SK-N-SH (cell line): Measurements from ENCODE around the gene PEF1. TPM values are rescaled to one million over a fixed set of nuclear protein-coding genes. Genes with fewer than 3 reads are reported as not detected.
A peak's percentile ranks its signal among the peaks of the same experiment; 100 is the strongest.

Experiments
- CTCF ChIA-PET: fragments of 300-600, 350-600 bp; formaldehyde crosslinking; extraction: SDS; loops from one replicate; lab custom pipeline; 2021; lab: Yijun Ruan, JAX
- POLR2A ChIA-PET: fragments of 350-600 bp; sonication (Branson Sonifier 250); formaldehyde crosslinking; extraction: SDS; loops from one replicate; lab custom pipeline; 2020; ENCODE audit warnings: antibody characterized with exemption, inconsistent platforms; lab: Yijun Ruan, JAX
- DNase-seq: peaks from one replicate; pipeline ENCODE4 v3.0.0; 2012
- H2AFZ ChIP-seq: fragments of 200-600 bp; sonication (generic); 2 replicates; pipeline ENCODE4 v1.8.1; 2016; ENCODE audit warnings: antibody characterized with exemption, mild to moderate bottlenecking, low read depth
- H3F3A ChIP-seq: fragments of 200-600 bp; sonication (generic); replicated peaks from 2 replicates; pipeline ENCODE3; 2016; ENCODE audit warnings: antibody characterized with exemption, mild to moderate bottlenecking; ENCODE audit not compliant: insufficient read depth
- H3K27ac ChIP-seq, 2 experiments: fragments of 200-500 bp in 1 of 2; fragments of 200-600 bp in 1 of 2; sonication (Bioruptor generic) in 1 of 2; sonication (generic), shearing (Covaris generic) in 1 of 2; 2 replicates each; pipeline versions ENCODE4 v1.5.1 to v1.6.1; 2014 to 2016; ENCODE audit warnings: low read depth in 2 of 2, inconsistent platforms in 1 of 2, low read length in 1 of 2, mild to moderate bottlenecking in 1 of 2, mixed read lengths in 1 of 2
- H3K27me3 ChIP-seq: fragments of 200-600 bp; sonication (generic), shearing (Covaris generic); 2 replicates; pipeline ENCODE4 v1.6.1; 2016; ENCODE audit warnings: mixed run types; ENCODE audit not compliant: insufficient read depth
- H3K36me3 ChIP-seq, 2 experiments: fragments of 200-500 bp in 1 of 2; fragments of 200-600 bp in 1 of 2; sonication (Bioruptor generic) in 1 of 2; sonication (generic) in 1 of 2; replicated peaks in 1 of 2; 2 replicates each; pipeline versions ENCODE3 to v1.5.1; 2014 to 2016; ENCODE audit warnings: low read length in 1 of 2, mild to moderate bottlenecking in 1 of 2; ENCODE audit not compliant: insufficient read depth in 2 of 2, control insufficient read depth in 1 of 2
- H3K4me1 ChIP-seq, 2 experiments: fragments of 200-500 bp in 1 of 2; fragments of 200-600 bp in 1 of 2; sonication (Bioruptor generic) in 1 of 2; sonication (generic), shearing (Covaris generic) in 1 of 2; 2 replicates each; pipeline versions ENCODE4 v1.5.1 to v1.6.1; 2014 to 2016; ENCODE audit warnings: low read depth in 1 of 2, low read length in 1 of 2, mixed run types in 1 of 2; ENCODE audit not compliant: insufficient read depth in 2 of 2, control insufficient read depth in 1 of 2
- H3K4me2 ChIP-seq: fragments of 200-600 bp; sonication (generic), shearing (Covaris generic); 2 replicates; pipeline ENCODE4 v1.6.1; 2017; ENCODE audit warnings: mixed run types
- H3K4me3 ChIP-seq, 2 experiments: fragments of 200-500 bp in 1 of 2; fragments of 200-600 bp in 1 of 2; sonication (Bioruptor generic) in 1 of 2; sonication (generic), shearing (Covaris generic) in 1 of 2; 2 replicates each; pipeline versions ENCODE4 v1.5.1 to v1.8.1; 2014 to 2016; ENCODE audit warnings: low read depth in 2 of 2, inconsistent platforms in 1 of 2, low read length in 1 of 2, mild to moderate bottlenecking in 1 of 2, mixed read lengths in 1 of 2, moderate library complexity in 1 of 2
- H3K79me2 ChIP-seq: fragments of 200-600 bp; sonication (generic); 2 replicates; pipeline ENCODE4 v1.8.1; 2017; ENCODE audit warnings: mild to moderate bottlenecking; ENCODE audit not compliant: insufficient read depth
- H3K9ac ChIP-seq: fragments of 200-600 bp; sonication (generic); 2 replicates; pipeline ENCODE4 v1.6.1; 2017; ENCODE audit warnings: mixed run types
- H3K9me2 ChIP-seq: fragments of 200-600 bp; sonication (generic); 2 replicates; pipeline ENCODE4 v1.6.1; 2017; ENCODE audit warnings: mixed run types
- H3K9me3 ChIP-seq: fragments of 200-600 bp; sonication (generic); 2 replicates; pipeline ENCODE4 v1.6.1; 2017; ENCODE audit warnings: mixed run types, mild to moderate bottlenecking, moderate library complexity
- H4K20me1 ChIP-seq: fragments of 200-600 bp; sonication (generic); 2 replicates; pipeline ENCODE4 v1.6.1; 2017; ENCODE audit warnings: mild to moderate bottlenecking, mixed run types; ENCODE audit not compliant: insufficient read depth
- CHD2 ChIP-seq: fragments of 150-350 bp; IDR thresholded peaks from 2 replicates; pipeline ENCODE4 v1.6.1; 2018; ENCODE audit warnings: low read length; ENCODE audit not compliant: partially characterized antibody
- EP300 ChIP-seq, 2 experiments: IDR thresholded peaks; 2 replicates each; pipeline versions ENCODE4 v1.4.0 to v1.6.1; 2012; ENCODE audit warnings: borderline replicate concordance in 1 of 2, low read depth in 1 of 2, low read length in 1 of 2
- FOSL2 ChIP-seq: IDR thresholded peaks from 2 replicates; pipeline ENCODE4 v1.4.0; 2012; ENCODE audit warnings: low read depth, mild to moderate bottlenecking, moderate library complexity, borderline replicate concordance
- FOXJ3 ChIP-seq: sonication (generic); formaldehyde crosslinking; IDR thresholded peaks from 2 replicates; pipeline ENCODE4 v1.5.1; 2020; ENCODE audit warnings: mild to moderate bottlenecking, missing genetic modification reagents
- NRF1 ChIP-seq: IDR thresholded peaks from 2 replicates; pipeline ENCODE4 v1.6.1; 2012; ENCODE audit warnings: low read depth, mild to moderate bottlenecking, low read length
- POLR2AphosphoS5 ChIP-seq: IDR thresholded peaks from 2 replicates; pipeline ENCODE4 v1.6.1; 2012; ENCODE audit warnings: low read depth, low read length
- RAD21 ChIP-seq: IDR thresholded peaks from 2 replicates; pipeline ENCODE4 v1.6.1; 2012; ENCODE audit warnings: mild to moderate bottlenecking, low read length
- RFX5 ChIP-seq: IDR thresholded peaks from 2 replicates; pipeline ENCODE4 v1.6.1; 2012; ENCODE audit warnings: mild to moderate bottlenecking, improper control_type of control experiment, low read length
- RXRA ChIP-seq: IDR thresholded peaks from 2 replicates; pipeline ENCODE4 v1.4.0; 2012; ENCODE audit warnings: low read depth, mild to moderate bottlenecking, borderline replicate concordance
- SIN3A ChIP-seq: IDR thresholded peaks from 2 replicates; pipeline ENCODE4 v1.6.1; 2012; ENCODE audit warnings: low read depth, mild to moderate bottlenecking, low read length, moderate library complexity, borderline replicate concordance
- SMC3 ChIP-seq: IDR thresholded peaks from 2 replicates; pipeline ENCODE4 v1.6.1; 2012; ENCODE audit warnings: low read depth, low read length, improper control_type of control experiment
- TEAD4 ChIP-seq: IDR thresholded peaks from 2 replicates; pipeline ENCODE4 v1.4.0; 2012; ENCODE audit warnings: mild to moderate bottlenecking, borderline replicate concordance; ENCODE audit not compliant: insufficient read depth
- YY1 ChIP-seq: IDR thresholded peaks from 2 replicates; pipeline ENCODE4 v1.4.0; 2012; ENCODE audit warnings: low read depth, mild to moderate bottlenecking
- WGBS: methylation state at CpG from one replicate; pipeline ENCODE4 v1.1.6; 2017; ENCODE audit warnings: low lambda C conversion rate; 5-methylcytosine and 5-hydroxymethylcytosine counted together
- polyA plus RNA-seq, 3 experiments: library from polyadenylated mRNA; depleted of rRNA; stranded (reverse); fragments of >200 nt; gene quantifications; 2 replicates each; pipeline ENCODE4 v1.2.3, GENCODE V29; 2012

The PEF1 gene
- polyA plus RNA-seq, 1 of the 3 experiments (the other 2 are of a cell fraction): 51.9 TPM

DNA sequence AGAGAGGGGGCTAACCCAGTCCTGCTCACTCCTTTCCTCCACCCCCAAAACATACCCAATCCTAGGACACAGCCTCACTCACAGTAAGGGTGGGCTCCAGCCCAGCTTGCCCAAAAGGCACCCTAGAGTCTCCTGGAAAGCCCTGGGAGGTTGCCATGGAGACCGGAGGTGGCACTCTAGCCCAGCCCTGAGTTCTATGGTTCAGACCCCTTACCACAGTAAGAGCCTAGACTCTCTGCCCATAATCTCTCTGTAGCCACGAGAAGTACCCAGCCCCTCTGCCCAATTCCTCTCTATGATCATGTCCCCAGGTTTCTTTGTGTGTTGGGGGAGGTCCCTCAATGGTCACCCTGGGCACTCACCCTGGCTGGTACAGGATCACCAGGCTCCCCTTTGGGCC lies 44.7 kb upstream of the PEF1 start:
- WGBS: no CpG with 5 or more reads among the region's 2 CpGs
- no peak overlapping the region for H2AFZ ChIP-seq
- no peaks in the 10 kb centered on the region for H4K20me1 ChIP-seq
- H3K4me3 ChIP-seq: no peak overlapping the region
- ChIA-PET POLR2A (no interaction called here), CTCF (interaction anchor here (1.0 kb wide), 1 partner anchor 16 kb away, joined by 3 read pairs; no protein-coding TSS in a partner anchor)
- H3K27ac ChIP-seq: peak overlapping the region in 1 of 2 experiments; percentile 85; a peak in 2 of 4 replicates
- H3K27me3 ChIP-seq: no peaks in the 10 kb centered on the region
- no peak for DNase-seq
- no peak for TF ChIP-seq RXRA
- no peak for TF ChIP-seq CHD2
- H3K4me2 ChIP-seq: peak overlapping the region; percentile 76
- no peaks in the 10 kb centered on the region for H3K36me3 ChIP-seq
- H3K9me2 ChIP-seq: no peaks in the 10 kb centered on the region
- peaks cover 3% of the 10 kb centered on the region for H3F3A ChIP-seq
- H3K9ac ChIP-seq: peak overlapping the region; percentile 69; the same call in 1 of the 2 replicates
- H3K4me1 ChIP-seq: peaks cover 18 to 21% of the 10 kb centered on the region in 2 experiments; a peak in 3 of 4 replicates
- no peaks in the 10 kb centered on the region for H3K9me3 ChIP-seq
- no peaks in the 10 kb centered on the region for H3K79me2 ChIP-seq

DNA sequence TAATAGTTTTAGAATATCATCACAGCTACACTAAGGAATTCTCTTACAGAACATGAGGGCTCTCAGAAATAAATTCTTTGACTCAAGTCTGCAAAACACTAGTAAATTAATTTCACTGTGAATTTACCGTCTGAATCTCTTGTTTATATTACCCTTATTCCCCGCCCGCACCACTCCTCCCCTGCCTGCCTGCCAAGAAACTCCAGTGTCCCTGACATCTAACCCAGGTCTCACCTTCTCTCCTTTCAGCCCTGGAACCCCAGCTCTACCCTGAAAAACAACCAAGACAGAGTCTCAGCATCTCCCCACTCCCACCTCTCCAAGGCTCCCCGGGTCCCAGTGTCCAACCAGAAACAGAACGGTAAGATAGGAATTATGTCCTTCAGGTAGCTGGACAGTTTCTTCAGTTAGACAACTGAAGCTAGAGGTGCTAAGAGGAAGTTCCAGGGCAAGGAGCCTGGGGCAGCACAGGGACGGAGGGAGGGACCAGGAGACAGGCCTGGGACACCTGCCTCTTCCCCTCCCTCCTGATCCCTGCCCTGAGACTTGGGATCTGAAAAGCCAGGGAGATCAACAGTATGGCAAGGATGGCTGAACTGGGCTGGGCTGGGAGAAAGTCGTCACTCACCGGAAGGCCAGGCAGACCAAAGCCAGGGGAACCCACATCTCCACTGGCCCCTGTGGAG lies 43.7 kb upstream of the PEF1 start:
- DNase-seq: no peak
- TF ChIP-seq SMC3: no peak
- TF ChIP-seq RAD21: no peak
- TF ChIP-seq NRF1: no peak
- TF ChIP-seq CHD2: no peak
- TF ChIP-seq SIN3A: no peak
- no peak for TF ChIP-seq FOSL2
- TF ChIP-seq FOXJ3 (CRISPR knock-in tag): no peak
- no peak for TF ChIP-seq EP300 (IDR thresholded peaks at IDR 0.05; ENCODE audit: borderline replicate concordance in 1 of 2, low read depth in 1 of 2, low read length in 1 of 2)
- no peak for TF ChIP-seq POLR2AphosphoS5
- TF ChIP-seq TEAD4: no peak
- no peak for TF ChIP-seq YY1
- TF ChIP-seq RFX5: no peak

More for the DNA sequence above, 43.7 kb upstream of the PEF1 start:
- H3K4me3 ChIP-seq: no peak overlapping the region
- H3F3A ChIP-seq: no peaks in the 10 kb centered on the region
- H3K79me2 ChIP-seq: no peaks in the 10 kb centered on the region
- POLR2A ChIA-PET: no interaction called here
- H2AFZ ChIP-seq: no peak overlapping the region
- H3K9me2 ChIP-seq: no peaks in the 10 kb centered on the region
- H3K9me3 ChIP-seq: no peaks in the 10 kb centered on the region
- no peaks in the 10 kb centered on the region for H4K20me1 ChIP-seq
- no peaks in the 10 kb centered on the region for H3K36me3 ChIP-seq
- peaks cover 14 to 18% of the 10 kb centered on the region in 2 experiments; a peak in 3 of 4 replicates for H3K4me1 ChIP-seq
- H3K27me3 ChIP-seq: no peaks in the 10 kb centered on the region
- no peak overlapping the region for H3K27ac ChIP-seq
- no peak overlapping the region for H3K9ac ChIP-seq
- WGBS: 94% methylated on average over 8 of the region's 8 CpGs
- CTCF ChIA-PET: interaction anchor here (0.9 kb wide), 1 partner anchor 12 kb away, joined by 5 read pairs; no protein-coding TSS in a partner anchor
- H3K4me2 ChIP-seq: no peak overlapping the region
